GM21529 (cell line): ENCODE measurements around the gene TNFRSF9.

Experiments used
- ATAC-seq: cut with Tn5 transposase; IDR thresholded peaks from one replicate; pipeline ENCODE4 v1.9.1; 2021; ENCODE audit not compliant: unreplicated experiment

TNFRSF9 gene

GRCh38 chr1:7878027-7878426, 62.6 kb downstream of the TNFRSF9 start:
- ATAC-seq = no peak

GRCh38 chr1:7873801-7874795, 66.5 kb downstream of the TNFRSF9 start:
- ATAC-seq = no peak

GRCh38 chr1:7871136-7871535, 69.5 kb downstream of the TNFRSF9 start:
- ATAC-seq = no peak

GRCh38 chr1:7869136-7869920, 71.3 kb downstream of the TNFRSF9 start:
- no peak for ATAC-seq

- ATAC-seq = no peak
Observed at GRCh38 chr1:7868070-7868780, 72.4 kb downstream of the TNFRSF9 start.

GRCh38 chr1:7865978-7866377, 74.7 kb downstream of the TNFRSF9 start:
- no peak for ATAC-seq
